Hypothalamus (tissue), 51 donors: ENCODE results near the gene KANSL1L.
"Not testable (repeated sequence)": the region's sequence is repeated elsewhere in the genome, so short reads cannot be mapped to it uniquely, and the experiment has no call there.

ENCODE experiments used
- DNase-seq, 51 donors: peaks; one replicate each; lab custom pipeline; 2025; lab: John Stamatoyannopoulos, UW

KANSL1L gene

DNA sequence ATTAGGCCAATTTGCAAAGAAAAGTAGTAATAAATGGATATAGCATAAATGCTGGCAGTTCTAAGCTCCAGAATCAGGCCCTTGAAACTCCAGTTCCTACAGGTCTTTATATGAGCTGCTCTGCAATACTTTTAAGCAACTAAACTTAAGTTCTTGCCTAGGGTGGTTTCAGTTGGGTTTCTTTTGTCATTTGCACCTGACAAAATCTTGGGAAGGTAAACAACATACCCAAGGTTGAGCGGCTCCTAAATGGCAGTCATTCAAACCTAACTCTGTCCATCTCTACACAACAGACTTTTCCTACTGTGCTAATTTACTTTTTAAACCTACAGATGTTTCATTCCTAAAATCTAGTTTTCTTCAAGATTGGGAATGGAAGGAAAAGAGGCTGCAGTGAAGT, 9.3 kb upstream of the KANSL1L start:
- DNase-seq, result no peak

- no peak for DNase-seq
Observed at GRCh38 chr2:210179351-210179990, 8.3 kb upstream of the KANSL1L start.

DNA sequence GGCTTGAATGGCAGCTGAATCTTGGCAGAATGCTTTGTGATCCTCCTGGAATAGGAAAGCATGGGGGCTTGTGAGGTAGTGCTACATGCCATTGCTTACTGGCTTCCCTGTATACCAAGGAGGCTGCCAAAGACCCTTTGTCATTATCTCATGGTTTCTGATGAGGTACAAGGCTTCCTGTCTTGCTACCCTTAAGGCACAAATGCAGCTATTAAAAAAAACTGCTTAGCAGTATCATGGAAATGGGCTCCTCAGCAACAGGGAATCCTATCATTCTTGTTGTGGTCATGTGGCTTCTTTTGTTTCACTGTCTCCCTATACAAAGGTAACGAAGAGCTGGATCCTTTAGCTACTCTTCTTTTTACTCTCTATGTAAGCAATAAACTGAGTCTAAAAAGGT, 6.6 kb upstream of the KANSL1L start:
- DNase-seq, result no peak

- not testable (repeated sequence) for DNase-seq
Observed at GRCh38 chr2:210177115-210177514, 5.9 kb upstream of the KANSL1L start.

- no peak for DNase-seq
Observed at GRCh38 chr2:210174086-210174485, 2.9 kb upstream of the KANSL1L start.

DNA sequence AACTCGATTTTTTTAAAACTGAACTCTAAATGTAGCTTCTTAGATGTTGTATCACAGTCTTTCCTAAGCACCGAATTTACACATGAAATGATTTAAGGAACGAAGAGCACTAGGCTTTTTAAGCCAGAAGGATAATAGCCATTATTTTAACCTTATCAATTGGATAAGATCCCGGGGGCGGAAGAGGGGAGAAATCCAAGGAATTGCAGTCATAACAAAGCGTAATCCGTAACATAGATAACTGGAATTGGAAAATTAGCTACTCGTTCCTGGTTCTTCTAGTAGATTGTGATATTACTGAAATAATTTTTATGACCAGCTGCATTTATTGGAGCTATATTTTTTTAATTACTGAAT, 988 bp upstream of the KANSL1L start:
- no peak for DNase-seq

GRCh38 chr2:210170446-210171303, 534 bp downstream of the KANSL1L start:
- DNase-seq, result peak; percentile 86 to 99 (median 96)

DNA sequence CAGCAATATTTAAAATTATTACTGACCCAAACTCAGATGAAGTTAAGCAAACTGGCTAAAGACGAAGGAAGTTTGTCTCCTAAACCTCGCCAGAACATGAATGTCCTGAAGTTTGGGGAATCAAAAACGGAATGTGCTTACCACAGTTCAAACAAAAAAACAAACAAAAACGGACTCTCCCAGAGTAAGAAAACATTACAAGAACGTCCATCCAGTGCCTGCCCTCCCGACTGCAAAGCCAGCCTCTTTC, 1.1 kb downstream of the KANSL1L start:
- DNase-seq, result no peak

DNA sequence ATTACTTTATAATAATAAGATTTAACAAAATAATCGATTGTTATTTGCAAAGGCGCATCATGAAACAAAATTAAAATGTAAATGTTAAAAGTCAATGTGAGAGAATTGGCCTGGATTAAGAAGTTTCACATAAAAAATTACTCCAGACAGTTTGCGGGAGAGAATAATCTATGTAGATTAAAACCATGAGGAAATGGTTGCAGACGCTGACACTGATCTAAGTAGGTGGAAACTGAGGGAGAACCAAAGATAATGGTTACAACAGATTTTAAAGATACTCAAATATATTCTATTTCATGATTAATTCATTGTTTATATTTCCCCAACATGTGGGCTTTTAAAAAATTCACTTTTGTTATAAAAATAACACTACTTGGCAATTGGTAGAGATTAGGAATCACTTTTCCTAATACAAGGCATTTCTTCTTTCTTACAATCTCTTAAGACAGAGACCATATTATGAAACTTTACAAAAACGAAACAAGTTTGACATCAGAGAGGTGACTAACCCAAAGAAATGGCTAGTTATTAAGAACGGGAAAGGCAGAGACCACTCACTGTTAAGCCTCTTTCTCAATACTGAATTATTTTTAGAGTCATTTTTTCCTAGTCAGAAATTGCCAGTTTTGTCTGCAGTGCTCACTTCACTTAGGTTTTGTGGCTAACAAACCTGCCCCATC, 1.6 kb downstream of the KANSL1L start:
- DNase-seq, result peak in 2 of 51 donors; percentile 68 to 87

- no peak for DNase-seq
Observed at GRCh38 chr2:210167227-210167626, 4.0 kb downstream of the KANSL1L start.

DNA sequence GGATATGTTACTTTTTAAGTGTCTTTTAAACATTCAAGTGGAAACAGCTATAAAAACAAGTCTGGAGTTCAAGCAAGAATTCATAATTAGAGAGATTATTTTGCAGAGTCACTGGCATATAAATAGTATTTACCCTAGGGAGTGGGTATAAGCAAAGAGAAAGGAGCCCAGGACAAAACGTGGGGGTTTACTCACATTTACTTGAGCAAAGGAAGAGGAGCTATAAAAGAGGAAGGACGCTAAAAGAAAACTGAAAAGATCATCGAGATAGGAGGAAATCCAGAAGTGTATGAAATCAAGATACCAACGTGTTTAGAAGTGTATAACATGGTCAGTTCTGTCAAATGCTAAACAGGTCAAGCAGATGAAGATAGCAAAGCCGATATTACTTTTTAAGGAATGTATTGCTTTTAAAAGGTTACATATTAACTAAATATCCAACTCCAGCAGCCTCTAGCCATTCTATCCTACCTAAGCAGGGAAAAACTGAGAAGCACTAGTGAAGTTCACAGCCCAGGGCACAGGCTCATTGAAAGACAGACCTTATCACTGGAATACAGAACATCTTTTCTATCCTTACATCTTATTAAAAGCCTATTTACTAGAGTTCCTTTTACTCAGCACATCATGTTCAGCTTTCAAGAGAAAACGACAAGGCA, 8.6 kb downstream of the KANSL1L start:
- no peak for DNase-seq

- no peak for DNase-seq
Observed at GRCh38 chr2:210159059-210159458, 12.2 kb downstream of the KANSL1L start.

- no peak for DNase-seq
Observed at GRCh38 chr2:210158236-210158635, 13.0 kb downstream of the KANSL1L start.

- DNase-seq, result no peak
Observed at GRCh38 chr2:210157526-210157925, 13.7 kb downstream of the KANSL1L start.

DNA sequence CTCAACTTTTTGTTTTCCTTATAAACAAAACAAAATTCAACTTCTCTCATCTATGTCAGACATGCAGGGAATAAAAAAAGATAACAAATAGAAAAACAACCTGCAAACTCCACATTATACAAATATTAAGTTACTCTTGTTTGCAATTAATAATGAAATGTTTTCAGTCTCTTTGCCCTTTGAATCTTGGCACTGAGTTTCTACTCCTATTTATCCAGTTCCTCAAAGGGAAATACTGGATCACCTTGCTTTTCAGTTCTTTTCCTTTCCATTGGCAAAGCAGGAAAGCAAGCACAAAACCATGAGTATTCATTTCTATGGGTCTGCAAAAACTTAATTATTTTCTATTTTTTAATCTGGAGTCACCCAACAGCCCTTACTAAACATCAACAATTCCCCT, 23.6 kb downstream of the KANSL1L start:
- DNase-seq, result no peak

DNA sequence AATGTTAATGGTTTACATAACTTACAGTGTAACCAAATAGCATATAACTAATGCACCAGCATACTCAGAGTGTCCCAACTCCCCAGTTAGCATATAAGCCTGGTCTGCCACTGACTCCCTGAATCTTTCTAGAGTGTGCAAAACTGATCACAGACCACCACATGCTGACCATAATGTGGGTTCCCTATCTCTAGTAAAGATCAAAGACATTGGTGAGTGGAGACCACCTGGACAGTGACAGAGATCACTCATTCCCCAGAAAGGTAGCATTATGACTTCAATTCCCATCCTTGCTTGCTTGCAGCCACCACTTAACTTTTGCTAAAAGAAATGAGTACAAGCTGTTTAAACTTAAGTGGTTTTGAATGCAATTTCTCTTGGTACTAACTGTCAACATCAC, 39.0 kb downstream of the KANSL1L start:
- DNase-seq, result no peak

DNA sequence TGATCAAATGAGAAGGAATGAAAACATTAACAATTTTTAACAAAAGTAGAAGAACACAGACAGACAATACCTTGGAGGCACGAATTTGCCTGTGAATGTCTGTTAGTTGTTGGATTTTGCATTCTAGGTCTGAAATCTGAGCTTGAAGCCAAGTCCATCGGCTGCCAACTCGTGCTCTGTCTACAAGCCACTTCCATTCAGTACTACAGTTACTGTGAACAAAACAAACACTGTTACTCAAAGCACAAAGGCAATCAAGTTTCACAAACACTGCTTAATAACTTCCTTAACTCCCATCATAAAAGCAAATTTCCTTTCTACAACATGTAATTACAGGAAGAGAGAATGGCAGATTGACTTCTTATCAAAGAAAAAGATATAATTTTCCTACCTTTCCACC, 42.2 kb downstream of the KANSL1L start:
- no peak for DNase-seq

DNA sequence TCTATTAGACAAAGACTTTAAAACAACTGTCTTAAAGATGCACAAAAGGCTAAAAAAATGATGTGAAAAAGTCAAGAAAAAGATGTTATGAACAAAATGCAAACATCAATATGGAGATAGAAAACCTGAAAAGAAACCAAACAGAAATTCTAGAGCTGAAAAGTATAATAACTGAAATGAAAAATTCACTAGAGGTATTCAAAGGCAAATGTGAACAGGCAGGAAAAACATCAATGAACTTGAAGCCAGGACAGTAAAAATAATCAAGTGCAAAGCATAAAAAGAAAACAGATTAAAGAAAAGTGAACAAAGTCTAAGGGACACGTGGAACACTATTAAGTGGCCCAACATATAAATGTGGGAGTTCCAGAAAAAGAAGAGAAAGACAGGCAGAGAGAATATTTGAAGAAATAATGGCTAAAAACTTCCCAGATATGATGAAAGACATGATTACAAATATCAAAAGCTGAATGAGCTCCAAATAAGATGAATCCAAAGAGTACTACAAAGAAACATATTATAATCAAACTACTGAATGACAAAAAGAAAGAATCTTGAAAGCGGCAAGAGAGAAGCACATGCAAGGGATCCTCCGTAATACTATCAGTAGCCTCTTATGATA, 57.5 kb downstream of the KANSL1L start:
- no peak for DNase-seq

DNA sequence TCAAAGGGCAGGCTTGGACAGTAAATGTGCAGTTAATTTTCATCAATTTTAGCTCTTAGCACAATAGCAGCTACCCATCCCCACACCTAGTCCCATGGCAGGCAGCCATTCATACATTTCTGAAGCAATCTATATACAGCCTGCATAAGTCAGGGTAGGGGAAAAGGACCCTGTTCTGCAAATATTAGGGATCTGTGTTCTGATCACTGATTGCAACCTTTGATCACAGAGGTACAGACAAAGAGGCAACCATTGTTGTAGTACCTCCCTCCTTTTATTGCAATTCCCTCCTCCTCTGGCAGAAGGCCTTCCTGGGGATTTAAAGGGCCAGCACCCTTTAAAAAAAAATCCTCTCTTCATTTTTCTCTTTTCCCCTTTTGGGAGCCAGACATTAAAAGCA, 58.3 kb downstream of the KANSL1L start:
- no peak for DNase-seq

DNA sequence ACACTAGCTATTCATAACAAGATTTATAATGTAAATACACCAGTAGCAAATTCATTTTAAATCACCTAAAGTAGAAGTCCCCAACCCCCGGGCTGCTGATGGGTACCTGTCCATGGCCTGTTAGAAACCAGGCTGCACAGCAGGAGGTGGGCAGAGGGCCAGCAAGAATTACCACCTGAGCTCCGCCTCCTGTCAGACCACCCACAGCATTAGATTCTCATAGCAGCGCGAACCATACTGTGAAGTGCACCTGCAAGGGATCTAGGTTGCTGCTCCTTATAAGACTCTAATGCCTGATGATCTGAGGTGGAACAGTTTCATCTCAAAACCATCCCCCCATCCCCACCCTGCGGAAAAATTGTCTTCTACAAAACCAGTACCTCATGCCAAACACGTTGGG, 71.3 kb downstream of the KANSL1L start:
- no peak for DNase-seq

DNA sequence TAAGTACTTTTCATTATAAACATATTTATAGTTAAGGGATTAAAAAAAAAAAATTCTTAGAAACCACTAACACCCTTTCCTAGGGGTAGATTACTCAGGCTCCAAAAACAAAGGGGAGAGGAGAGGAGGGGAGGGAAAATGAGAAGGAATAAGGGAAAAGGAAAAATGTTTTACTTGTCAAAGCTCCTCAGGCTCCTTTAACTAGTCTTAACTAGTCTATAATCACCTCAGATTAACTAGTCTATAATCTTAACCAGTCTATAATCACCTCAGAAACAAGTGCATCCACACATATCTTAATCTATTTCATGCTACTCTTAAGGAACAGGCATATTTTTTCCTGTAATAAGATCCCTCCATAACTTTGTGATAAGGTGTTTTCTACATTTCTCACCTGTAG, 76.4 kb downstream of the KANSL1L start:
- no peak for DNase-seq
